Neuronal stem cell (in vitro differentiated cells): Measurements from ENCODE around the gene NFASC.

ENCODE experiments used
- DNase-seq: peaks from one replicate; pipeline ENCODE4 v3.0.0-alpha.2; 2013; ENCODE audit warnings: low spot score
- H2AFZ ChIP-seq: one replicate; pipeline ENCODE4 v1.6.1; 2013; ENCODE audit warnings: mild to moderate bottlenecking, low read length, inconsistent platforms
- H2AK5ac ChIP-seq: 2 replicates; pipeline ENCODE4 v1.6.1; 2013; ENCODE audit warnings: low read depth, mild to moderate bottlenecking, inconsistent platforms, low read length, moderate library complexity, mixed read lengths
- H2BK120ac ChIP-seq: 2 replicates; pipeline ENCODE4 v1.6.1; 2013; ENCODE audit warnings: low read depth, mild to moderate bottlenecking, inconsistent platforms, low read length, moderate library complexity, mixed read lengths
- H2BK12ac ChIP-seq: one replicate; pipeline ENCODE4 v1.6.1; 2013; ENCODE audit warnings: low read length, inconsistent platforms
- H2BK15ac ChIP-seq: 2 replicates; pipeline ENCODE4 v1.6.1; 2013; ENCODE audit warnings: mild to moderate bottlenecking, low read length, inconsistent platforms, mixed read lengths
- H2BK5ac ChIP-seq: one replicate; pipeline ENCODE4 v1.6.1; 2013; ENCODE audit warnings: inconsistent platforms, mild to moderate bottlenecking, low read length, moderate library complexity
- H3K14ac ChIP-seq: one replicate; pipeline ENCODE4 v1.6.1; 2013; ENCODE audit warnings: low read length, inconsistent platforms
- H3K18ac ChIP-seq: 2 replicates; pipeline ENCODE4 v1.6.1; 2013; ENCODE audit warnings: low read length, inconsistent platforms
- H3K23ac ChIP-seq: 2 replicates; pipeline ENCODE4 v1.6.1; 2013; ENCODE audit warnings: low read depth, mild to moderate bottlenecking, mixed read lengths, low read length, inconsistent platforms; ENCODE audit not compliant: poor library complexity
- H3K27ac ChIP-seq: replicated peaks from 3 replicates; pipeline ENCODE4 v1.5.1; 2013; ENCODE audit warnings: low read length, inconsistent platforms
- H3K27me3 ChIP-seq, 3 experiments: 2 replicates each; pipeline ENCODE4 v1.6.1; 2013; ENCODE audit warnings: low read length in 3 of 3, mild to moderate bottlenecking in 2 of 3, inconsistent platforms in 1 of 3, low read depth in 1 of 3, mixed read lengths in 1 of 3, moderate library complexity in 1 of 3; ENCODE audit not compliant: control insufficient read depth in 3 of 3, insufficient read depth in 3 of 3
- H3K36me3 ChIP-seq, 2 donors: replicated peaks in 1 of 2; 2 replicates each; pipeline ENCODE4 v1.6.1; 2013; ENCODE audit warnings: low read length in 2 of 2; ENCODE audit not compliant: control insufficient read depth in 2 of 2, insufficient read depth in 2 of 2
- H3K4ac ChIP-seq: 2 replicates; pipeline ENCODE4 v1.6.1; 2013; ENCODE audit warnings: inconsistent platforms, mild to moderate bottlenecking, low read length, moderate library complexity
- H3K4me1 ChIP-seq, 2 donors: 1 replicate in 1 of 2; 2 replicates in 1 of 2; pipeline ENCODE4 v1.6.1; 2013; ENCODE audit warnings: low read length in 2 of 2, low read depth in 1 of 2; ENCODE audit not compliant: control insufficient read depth in 2 of 2, insufficient read depth in 1 of 2
- H3K4me2 ChIP-seq: one replicate; pipeline ENCODE4 v1.6.1; 2013; ENCODE audit warnings: mild to moderate bottlenecking, low read length, inconsistent platforms; ENCODE audit not compliant: insufficient read depth, poor library complexity, severe bottlenecking
- H3K4me3 ChIP-seq, 2 donors: 2 replicates each; pipeline ENCODE4 v1.5.1; 2013; ENCODE audit warnings: low read length in 2 of 2, mild to moderate bottlenecking in 2 of 2, inconsistent platforms in 1 of 2, moderate library complexity in 1 of 2
- H3K79me1 ChIP-seq: one replicate; pipeline ENCODE4 v1.6.1; 2013; ENCODE audit warnings: low read depth, mild to moderate bottlenecking, inconsistent platforms, low read length, moderate library complexity
- H3K9ac ChIP-seq: one replicate; pipeline ENCODE4 v1.6.1; 2013; ENCODE audit warnings: mild to moderate bottlenecking, low read depth, low read length, inconsistent platforms; ENCODE audit not compliant: poor library complexity
- H3K9me3 ChIP-seq, 2 donors: replicated peaks in 1 of 2; 2 replicates each; pipeline versions ENCODE3 to v1.6.1; 2013; ENCODE audit warnings: low read length in 2 of 2, mild to moderate bottlenecking in 2 of 2, inconsistent platforms in 1 of 2, low read depth in 1 of 2, mixed read lengths in 1 of 2, moderate library complexity in 1 of 2; ENCODE audit not compliant: control insufficient read depth in 2 of 2, insufficient read depth in 1 of 2
- H4K8ac ChIP-seq: one replicate; pipeline ENCODE4 v1.6.1; 2013; ENCODE audit warnings: low read depth, mild to moderate bottlenecking, inconsistent platforms, low read length, moderate library complexity
- H4K91ac ChIP-seq: one replicate; pipeline ENCODE4 v1.6.1; 2013; ENCODE audit warnings: low read length, low read depth, mild to moderate bottlenecking, inconsistent platforms; ENCODE audit not compliant: poor library complexity
- WGBS, 2 donors: extraction: QIAGEN DNeasy Blood & Tissue Kit; methylation state at CpG; one replicate each; pipeline ENCODE4 v1.1.7; 2013; ENCODE audit warnings: missing lambda C conversion rate in 2 of 2, mixed read lengths in 1 of 2; ENCODE audit not compliant: insufficient read length in 2 of 2, insufficient replicate concordance in 1 of 2; ENCODE audit errors: extremely low coverage in 2 of 2; 5-methylcytosine and 5-hydroxymethylcytosine counted together

Gene NFASC

DNA sequence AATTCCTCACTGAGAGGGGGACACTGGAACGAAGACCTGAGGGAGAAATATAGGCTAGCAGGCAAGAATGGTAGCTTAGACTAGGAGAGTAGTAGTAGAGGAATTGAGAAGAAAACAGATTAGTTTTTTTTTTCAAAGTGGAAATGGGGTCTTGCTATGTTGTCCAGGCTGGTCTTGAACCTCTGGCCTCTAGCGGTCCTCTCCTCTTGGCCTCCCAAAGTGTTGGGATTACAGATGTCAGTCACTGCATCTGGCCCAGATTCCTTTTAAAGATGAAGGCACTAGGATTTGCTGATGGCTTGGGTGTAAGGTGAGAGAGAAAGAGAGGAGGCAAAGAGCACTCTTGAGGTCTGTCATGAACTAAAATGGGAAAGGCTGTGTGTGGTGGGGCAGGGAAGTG lies 30.1 kb downstream of the NFASC start:
- Histone ChIP-seq H2BK5ac (no peak overlapping the region), H3K36me3 (no peaks in the 10 kb centered on the region), H3K14ac (no peak overlapping the region), H2BK120ac (no peak overlapping the region), H2AFZ (no peak overlapping the region), H4K91ac (no peak overlapping the region), H3K18ac (no peak overlapping the region), H4K8ac (no peak overlapping the region), H3K9me3 (no peaks in the 10 kb centered on the region), H3K79me1 (no peaks in the 10 kb centered on the region), H3K4me2 (no peak overlapping the region), H3K27me3 (no peaks in the 10 kb centered on the region), H3K9ac (no peak overlapping the region), H3K27ac (no peak overlapping the region), H3K4ac (no peak overlapping the region), H2BK12ac (no peak overlapping the region), H3K4me3 (no peak overlapping the region), H3K4me1 (no peaks in the 10 kb centered on the region), H3K23ac (no peak overlapping the region), H2AK5ac (no peak overlapping the region), H2BK15ac (no peak overlapping the region)
- WGBS, 2 donors, result no CpG with 5 or more reads among the region's 2 CpGs
- no peak for DNase-seq

- Histone ChIP-seq H2AK5ac (no peak overlapping the region), H2BK12ac (no peak overlapping the region), H3K79me1 (no peaks in the 10 kb centered on the region), H3K18ac (no peak overlapping the region), H3K27me3 (no peaks in the 10 kb centered on the region), H3K4me2 (no peak overlapping the region), H3K14ac (no peak overlapping the region), H3K27ac (no peak overlapping the region), H3K23ac (no peak overlapping the region), H4K8ac (no peak overlapping the region), H2BK15ac (no peak overlapping the region), H4K91ac (no peak overlapping the region), H3K9ac (no peak overlapping the region), H3K4me3 (no peak overlapping the region), H2BK5ac (no peak overlapping the region), H3K9me3 (no peaks in the 10 kb centered on the region), H3K4ac (no peak overlapping the region), H2AFZ (no peak overlapping the region), H2BK120ac (no peak overlapping the region), H3K4me1 (no peaks in the 10 kb centered on the region), H3K36me3 (no peaks in the 10 kb centered on the region)
- WGBS, 2 donors, result no CpG with 5 or more reads among the region's 6 CpGs
- no peak for DNase-seq
Measured at GRCh38 chr1:204902671-204903070, 32.0 kb downstream of the NFASC start.

GRCh38 chr1:204904228-204904810 lies 33.7 kb downstream of the NFASC start:
- no peak overlapping the region for H3K4me2 ChIP-seq
- no peak overlapping the region for H2BK120ac ChIP-seq
- no peaks in the 10 kb centered on the region for H3K79me1 ChIP-seq
- H3K4me3 ChIP-seq, result no peak overlapping the region
- no peak for DNase-seq
- H3K36me3 ChIP-seq, result no peaks in the 10 kb centered on the region
- no peak overlapping the region for H3K4ac ChIP-seq
- no peak overlapping the region for H4K91ac ChIP-seq
- H2BK12ac ChIP-seq, result no peak overlapping the region
- no peak overlapping the region for H3K18ac ChIP-seq
- no peak overlapping the region for H3K14ac ChIP-seq
- no peaks in the 10 kb centered on the region for H3K9me3 ChIP-seq
- H3K9ac ChIP-seq, result no peak overlapping the region
- H2AFZ ChIP-seq, result no peak overlapping the region
- no CpG with 5 or more reads among the region's 7 CpGs for WGBS, 2 donors
- no peak overlapping the region for H4K8ac ChIP-seq
- H3K27me3 ChIP-seq, result no peaks in the 10 kb centered on the region
- no peak overlapping the region for H2BK5ac ChIP-seq
- H2BK15ac ChIP-seq, result no peak overlapping the region
- H3K23ac ChIP-seq, result no peak overlapping the region
- no peak overlapping the region for H2AK5ac ChIP-seq
- no peak overlapping the region for H3K27ac ChIP-seq
- no peaks in the 10 kb centered on the region for H3K4me1 ChIP-seq

- Histone ChIP-seq H3K14ac (no peak overlapping the region), H3K27me3 (no peaks in the 10 kb centered on the region), H3K4me2 (no peak overlapping the region), H3K27ac (no peak overlapping the region), H3K36me3 (no peaks in the 10 kb centered on the region), H3K18ac (no peak overlapping the region), H2BK5ac (no peak overlapping the region), H4K91ac (no peak overlapping the region), H4K8ac (no peak overlapping the region), H3K4me1 (no peaks in the 10 kb centered on the region), H3K4me3 (no peak overlapping the region), H3K23ac (no peak overlapping the region), H3K9ac (no peak overlapping the region), H3K79me1 (no peaks in the 10 kb centered on the region), H2BK12ac (no peak overlapping the region), H2AK5ac (no peak overlapping the region), H2BK120ac (no peak overlapping the region), H2BK15ac (no peak overlapping the region), H2AFZ (no peak overlapping the region), H3K9me3 (no peaks in the 10 kb centered on the region), H3K4ac (no peak overlapping the region)
- no peak for DNase-seq
- no CpG with 5 or more reads among the region's 3 CpGs for WGBS, 2 donors
Measured at GRCh38 chr1:204909109-204909508, 38.4 kb downstream of the NFASC start.
